Tibial artery (tissue), 4 donors: ENCODE data around the gene NR3C2.

Experiments used
- DNase-seq, 2 donors: peaks; one replicate each; pipeline ENCODE4 v3.0.0-alpha.2; 2019
- H3K27ac ChIP-seq, 2 donors: fragments of 200-600 bp; sonication (generic) in 1 of 2; 1 replicate in 1 of 2; 2 replicates in 1 of 2; pipeline ENCODE4 v1.5.1; 2018 to 2019; ENCODE audit warnings: mild to moderate bottlenecking in 1 of 2
- H3K27me3 ChIP-seq, 2 donors: fragments of 200-600 bp; sonication (generic) in 1 of 2; one replicate each; pipeline versions ENCODE4 v1.5.1 to v1.6.0; 2016 to 2019
- H3K36me3 ChIP-seq, 3 donors: fragments of 200-600 bp; sonication (generic) in 2 of 3; one replicate each; pipeline ENCODE4 v1.5.1; 2016 to 2019; ENCODE audit warnings: mild to moderate bottlenecking in 2 of 3
- H3K4me1 ChIP-seq, 4 donors: fragments of 200-600 bp; sonication (generic) in 2 of 4; 1 replicate in 3 of 4; 2 replicates in 1 of 4; pipeline ENCODE4 v1.5.1; 2016 to 2019
- H3K4me3 ChIP-seq, 2 donors: fragments of 200-600 bp; sonication (generic) in 1 of 2; 1 replicate in 1 of 2; 2 replicates in 1 of 2; pipeline ENCODE4 v1.5.1; 2018 to 2019; ENCODE audit warnings: mild to moderate bottlenecking in 2 of 2
- H3K9me3 ChIP-seq, 3 donors: fragments of 200-600 bp; sonication (generic) in 1 of 3; one replicate each; pipeline ENCODE4 v1.5.1; 2016 to 2019
- CTCF ChIP-seq, 2 experiments: fragments of 200-600 bp in 1 of 2; fragments of 450-650 bp in 1 of 2; IDR thresholded peaks; one replicate each; pipeline ENCODE4 v1.5.1; 2017 to 2019; ENCODE audit warnings: antibody characterized with exemption in 2 of 2, mild to moderate bottlenecking in 1 of 2, moderate library complexity in 1 of 2
- intact Hi-C: fragments of 100-400 bp; cut with DNase I; formaldehyde crosslinking; loops from one replicate; pipeline ENCODE4 v1.15.0; 2023; ENCODE audit warnings: low total_unique reads

The NR3C2 gene

DNA sequence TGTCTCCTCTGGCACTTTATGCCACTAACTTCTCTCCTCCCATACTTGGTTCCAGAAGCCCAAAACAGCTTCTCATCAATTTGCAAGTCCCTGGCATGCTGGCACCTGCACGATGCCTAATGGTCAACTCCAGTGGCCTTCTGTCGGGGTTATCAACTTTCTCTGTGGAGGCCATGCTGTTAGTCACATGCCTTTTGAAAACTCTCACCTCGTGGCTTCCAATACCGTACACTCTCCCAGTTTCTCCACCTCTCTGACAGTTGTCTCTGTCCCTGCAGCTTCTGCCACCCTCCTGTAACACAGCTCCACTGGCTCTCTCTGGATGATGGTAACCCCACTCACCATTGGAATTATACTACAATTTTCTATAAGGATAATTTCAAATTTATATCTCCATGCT lies 324.0 kb downstream of the NR3C2 start:
- DNase-seq, result no peak
- no peak for TF ChIP-seq CTCF (IDR thresholded peaks at IDR 0.05)
- Histone ChIP-seq H3K4me1 (peaks cover 0 to 9% (median 2%) of the 10 kb centered on the region in 4 donors), H3K27me3 (no peaks in the 10 kb centered on the region), H3K9me3 (peaks cover 0 to 7% (median 4%) of the 10 kb centered on the region in 3 donors), H3K27ac (no peak overlapping the region), H3K36me3 (peaks cover 0 to 43% (median 19%) of the 10 kb centered on the region in 3 donors), H3K4me3 (no peak overlapping the region)
- intact Hi-C loops, result no loop called here

DNA sequence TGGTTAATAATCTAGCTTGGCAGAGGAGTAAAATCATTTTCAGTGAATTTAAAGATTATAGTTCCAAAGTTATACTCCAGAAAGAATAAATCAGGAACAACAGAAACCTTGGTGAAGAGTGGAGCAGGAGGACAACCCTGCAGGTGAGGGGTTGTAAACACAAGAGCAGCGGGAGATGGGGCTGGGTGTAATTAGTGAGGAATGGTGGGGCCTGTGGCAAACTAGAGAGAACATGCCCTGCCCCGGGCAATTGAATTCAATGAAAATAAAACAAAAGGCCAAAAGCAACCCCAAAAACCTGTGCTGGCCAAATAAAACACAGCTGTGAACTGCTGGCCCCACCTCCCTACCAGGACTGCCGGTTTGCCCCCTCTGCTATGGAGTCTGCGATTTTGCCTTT lies 325.2 kb downstream of the NR3C2 start:
- H3K9me3 ChIP-seq, result no peaks in the 10 kb centered on the region
- H3K4me3 ChIP-seq, result no peak overlapping the region
- H3K27me3 ChIP-seq, result no peaks in the 10 kb centered on the region
- intact Hi-C loops, result no loop called here
- no peak for TF ChIP-seq CTCF (IDR thresholded peaks at IDR 0.05)
- H3K27ac ChIP-seq, result no peak overlapping the region
- H3K4me1 ChIP-seq, result peaks cover 0 to 9% (median 2%) of the 10 kb centered on the region in 4 donors
- peaks cover 6 to 46% (median 23%) of the 10 kb centered on the region in 3 donors for H3K36me3 ChIP-seq
- DNase-seq, result no peak

DNA sequence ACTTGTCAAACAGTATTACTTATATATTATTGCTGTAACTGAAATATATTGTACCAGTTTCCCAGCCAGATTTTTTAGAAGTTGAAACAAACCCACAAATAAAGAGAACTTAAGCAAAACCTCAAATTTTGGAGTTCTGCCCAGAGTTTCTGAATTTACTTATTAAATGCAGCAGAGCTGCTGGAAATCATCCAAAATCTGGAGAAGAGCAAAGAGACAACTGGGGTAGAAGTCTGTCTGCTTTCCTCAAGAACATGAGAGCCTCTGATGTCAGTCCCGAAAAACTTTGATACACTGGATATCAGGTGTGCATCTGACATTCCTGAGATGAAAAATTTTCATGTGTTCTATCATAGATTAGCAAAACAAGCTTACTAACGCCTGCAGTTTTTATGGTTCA lies 325.9 kb downstream of the NR3C2 start:
- Histone ChIP-seq H3K4me3 (no peak overlapping the region), H3K4me1 (peaks cover 0 to 9% (median 2%) of the 10 kb centered on the region in 4 donors), H3K27ac (no peak overlapping the region), H3K36me3 (peaks cover 8 to 50% (median 30%) of the 10 kb centered on the region in 3 donors), H3K27me3 (no peaks in the 10 kb centered on the region), H3K9me3 (no peaks in the 10 kb centered on the region)
- no peak for DNase-seq
- no peak for TF ChIP-seq CTCF (IDR thresholded peaks at IDR 0.05)
- intact Hi-C loops, result no loop called here

GRCh38 chr4:148114436-148114835 lies 327.8 kb downstream of the NR3C2 start:
- H3K4me3 ChIP-seq, result no peak overlapping the region
- H3K27ac ChIP-seq, result no peak overlapping the region
- DNase-seq, result no peak
- peaks cover 0 to 9% (median 2%) of the 10 kb centered on the region in 4 donors for H3K4me1 ChIP-seq
- H3K27me3 ChIP-seq, result no peaks in the 10 kb centered on the region
- H3K36me3 ChIP-seq, result peaks cover 11 to 44% (median 42%) of the 10 kb centered on the region in 3 donors
- no peaks in the 10 kb centered on the region for H3K9me3 ChIP-seq
- intact Hi-C loops, result no loop called here
- TF ChIP-seq CTCF (IDR thresholded peaks at IDR 0.05), result no peak

DNA sequence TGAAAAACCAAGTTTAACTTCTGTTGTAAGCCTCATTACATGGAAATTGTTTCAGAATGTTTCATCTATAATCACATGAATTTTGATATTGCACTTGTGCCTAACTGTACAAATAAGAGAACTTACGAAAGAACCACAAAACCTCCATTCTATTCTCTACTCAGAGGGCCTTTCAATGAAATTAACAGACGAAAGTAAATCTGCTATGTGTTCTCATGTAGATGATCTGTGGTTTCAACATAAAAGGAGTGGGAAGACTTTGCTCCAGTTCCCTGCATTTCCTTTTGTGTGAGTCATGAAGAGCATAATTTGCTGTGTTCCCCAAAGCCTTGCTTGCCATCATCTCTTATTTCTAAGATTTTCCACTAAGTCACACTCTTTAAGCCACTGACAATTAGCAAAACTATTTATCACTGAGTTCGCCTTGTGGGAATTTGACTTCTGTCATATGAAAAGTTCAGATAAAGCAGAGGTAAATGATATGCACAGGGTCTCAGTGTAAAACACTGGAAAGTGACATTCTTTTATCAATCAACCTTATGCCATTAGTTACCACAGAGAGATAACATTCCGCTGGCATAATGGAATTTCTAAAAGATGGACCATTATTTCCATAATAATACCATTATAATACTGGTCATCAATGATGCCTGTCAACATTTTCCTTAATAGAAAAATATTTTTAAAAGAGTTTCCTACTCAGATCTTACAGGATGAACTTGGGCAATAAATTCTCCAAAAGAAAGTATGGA lies 329.8 kb downstream of the NR3C2 start:
- intact Hi-C loops, result no loop called here
- DNase-seq, result no peak
- no peak for TF ChIP-seq CTCF (IDR thresholded peaks at IDR 0.05)
- Histone ChIP-seq H3K4me1 (peaks cover 0 to 9% (median 2%) of the 10 kb centered on the region in 4 donors), H3K27me3 (no peaks in the 10 kb centered on the region), H3K4me3 (no peak overlapping the region), H3K9me3 (no peaks in the 10 kb centered on the region), H3K36me3 (peaks cover 25 to 53% (median 43%) of the 10 kb centered on the region in 3 donors), H3K27ac (no peak overlapping the region)
